BE2C (cell line): ENCODE measurements around the gene IL19.

Source experiments
- DNase-seq: peaks from one replicate; pipeline ENCODE4 v3.0.0-alpha.2; 2020
- H3K27me3 ChIP-seq: fragments of 250-450 bp; sonication (Bioruptor Pico); 2 replicates; pipeline ENCODE4 v1.5.1; 2020; ENCODE audit warnings: mild to moderate bottlenecking
- H3K36me3 ChIP-seq: fragments of 250-450 bp; sonication (Bioruptor Pico); 2 replicates; pipeline ENCODE4 v1.5.1; 2020; ENCODE audit warnings: mild to moderate bottlenecking
- H3K4me1 ChIP-seq: fragments of 250-450 bp; sonication (Bioruptor Pico); 2 replicates; pipeline ENCODE4 v1.5.1; 2020
- H3K4me3 ChIP-seq: 2 replicates; pipeline ENCODE4 v1.5.1; 2011; ENCODE audit warnings: low read depth, low read length
- H3K9me3 ChIP-seq: fragments of 250-450 bp; sonication (Bioruptor Pico); 2 replicates; pipeline ENCODE4 v1.5.1; 2020
- TF ChIP-seq, protein P1 (sequence below): IDR thresholded peaks from 2 replicates; pipeline ENCODE4 v1.5.1; 2012; ENCODE audit warnings: mild to moderate bottlenecking, low read depth, low read length

Gene IL19

GRCh38 chr1:206792939-206793607 is 22.5 kb downstream of the IL19 start:
- H3K9me3 ChIP-seq: no peaks in the 10 kb centered on the region
- DNase-seq: no peak
- H3K4me3 ChIP-seq: no peak overlapping the region
- no peaks in the 10 kb centered on the region for H3K27me3 ChIP-seq
- H3K36me3 ChIP-seq: no peaks in the 10 kb centered on the region
- TF ChIP-seq, protein P1, sequence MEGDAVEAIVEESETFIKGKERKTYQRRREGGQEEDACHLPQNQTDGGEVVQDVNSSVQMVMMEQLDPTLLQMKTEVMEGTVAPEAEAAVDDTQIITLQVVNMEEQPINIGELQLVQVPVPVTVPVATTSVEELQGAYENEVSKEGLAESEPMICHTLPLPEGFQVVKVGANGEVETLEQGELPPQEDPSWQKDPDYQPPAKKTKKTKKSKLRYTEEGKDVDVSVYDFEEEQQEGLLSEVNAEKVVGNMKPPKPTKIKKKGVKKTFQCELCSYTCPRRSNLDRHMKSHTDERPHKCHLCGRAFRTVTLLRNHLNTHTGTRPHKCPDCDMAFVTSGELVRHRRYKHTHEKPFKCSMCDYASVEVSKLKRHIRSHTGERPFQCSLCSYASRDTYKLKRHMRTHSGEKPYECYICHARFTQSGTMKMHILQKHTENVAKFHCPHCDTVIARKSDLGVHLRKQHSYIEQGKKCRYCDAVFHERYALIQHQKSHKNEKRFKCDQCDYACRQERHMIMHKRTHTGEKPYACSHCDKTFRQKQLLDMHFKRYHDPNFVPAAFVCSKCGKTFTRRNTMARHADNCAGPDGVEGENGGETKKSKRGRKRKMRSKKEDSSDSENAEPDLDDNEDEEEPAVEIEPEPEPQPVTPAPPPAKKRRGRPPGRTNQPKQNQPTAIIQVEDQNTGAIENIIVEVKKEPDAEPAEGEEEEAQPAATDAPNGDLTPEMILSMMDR: no peak
- H3K4me1 ChIP-seq: no peaks in the 10 kb centered on the region

- Histone ChIP-seq H3K9me3 (no peaks in the 10 kb centered on the region), H3K36me3 (no peaks in the 10 kb centered on the region), H3K27me3 (no peaks in the 10 kb centered on the region), H3K4me3 (no peak overlapping the region), H3K4me1 (no peaks in the 10 kb centered on the region)
- TF ChIP-seq, protein P1: no peak
- DNase-seq: no peak
Observed at GRCh38 chr1:206793620-206794019, 23.0 kb downstream of the IL19 start.

DNA sequence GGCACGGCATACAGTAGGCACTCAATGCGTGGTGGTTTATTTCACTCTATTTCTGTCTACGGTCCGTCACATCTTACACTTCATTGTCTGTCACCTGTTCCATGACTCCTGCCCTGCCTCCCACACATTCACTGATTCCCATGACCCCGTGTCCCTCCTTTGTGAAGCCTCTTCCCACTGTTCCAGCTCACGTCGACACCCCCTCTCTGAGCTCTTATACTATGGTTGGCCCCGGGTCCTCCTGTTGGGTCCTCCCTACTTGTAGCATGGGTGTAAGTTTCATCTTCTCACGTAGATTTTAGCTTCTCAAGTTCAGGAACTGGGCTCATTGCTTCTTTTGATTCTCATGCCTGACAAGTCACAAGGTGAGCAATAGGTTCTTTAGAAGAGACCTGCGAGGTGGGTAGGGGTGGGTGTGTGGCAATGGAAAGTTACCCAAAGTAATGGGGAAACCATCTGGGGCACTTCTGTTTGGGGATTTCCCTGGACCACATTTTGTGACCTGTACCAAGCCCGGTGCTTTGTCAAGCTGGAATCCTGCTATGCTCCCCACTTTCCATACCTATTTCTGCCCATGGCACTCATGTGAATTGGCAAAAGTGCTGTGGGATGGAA is 23.8 kb downstream of the IL19 start:
- Histone ChIP-seq H3K4me1 (no peaks in the 10 kb centered on the region), H3K4me3 (no peak overlapping the region), H3K36me3 (no peaks in the 10 kb centered on the region), H3K27me3 (no peaks in the 10 kb centered on the region), H3K9me3 (no peaks in the 10 kb centered on the region)
- no peak for DNase-seq
- TF ChIP-seq, protein P1: no peak

GRCh38 chr1:206796116-206796515 is 25.5 kb downstream of the IL19 start:
- TF ChIP-seq, protein P1: no peak
- H3K9me3 ChIP-seq: no peaks in the 10 kb centered on the region
- H3K36me3 ChIP-seq: no peaks in the 10 kb centered on the region
- H3K27me3 ChIP-seq: no peaks in the 10 kb centered on the region
- no peak overlapping the region for H3K4me3 ChIP-seq
- no peak for DNase-seq
- H3K4me1 ChIP-seq: no peaks in the 10 kb centered on the region

GRCh38 chr1:206796981-206797402 is 26.4 kb downstream of the IL19 start:
- Histone ChIP-seq H3K4me1 (no peaks in the 10 kb centered on the region), H3K36me3 (no peaks in the 10 kb centered on the region), H3K4me3 (no peak overlapping the region), H3K27me3 (no peaks in the 10 kb centered on the region), H3K9me3 (no peaks in the 10 kb centered on the region)
- TF ChIP-seq, protein P1: no peak
- no peak for DNase-seq
